H1 (cell line): ENCODE measurements around the gene DDX56. TPM values are rescaled to one million over a fixed set of nuclear protein-coding genes. Genes with fewer than 3 reads are reported as not detected.

ENCODE experiments used
- CTCF ChIA-PET: fragments of 300-600 bp; sonication (Branson Sonifier 250); formaldehyde crosslinking; loops from one replicate; lab custom pipeline; 2021; ENCODE audit not compliant: partially characterized antibody; lab: Charles Lee
- POLR2A ChIA-PET: fragments of 300-600 bp; sonication (Branson Sonifier 250); formaldehyde crosslinking; loops from one replicate; lab custom pipeline; 2021; ENCODE audit warnings: inconsistent platforms; ENCODE audit not compliant: partially characterized antibody; lab: Charles Lee
- DNase-seq, 2 experiments: peaks; one replicate each; pipeline versions ENCODE4 v3.0.0 to v3.0.0-alpha.2; 2010 to 2022; ENCODE audit warnings: low spot score in 2 of 2, low read depth in 1 of 2, mixed read lengths in 1 of 2
- FAIRE-seq: peaks from 2 replicates; lab custom pipeline; 2011; peaks lifted over from hg19 to GRCh38; lab: Jason Lieb, UNC
- H2AFZ ChIP-seq: 2 replicates; pipeline ENCODE4 v1.8.1; 2012; ENCODE audit warnings: low read length, inconsistent platforms
- H2AK5ac ChIP-seq: 2 replicates; pipeline ENCODE4 v1.6.1; 2013; ENCODE audit warnings: low read depth, low read length
- H2BK120ac ChIP-seq: replicated peaks from 2 replicates; pipeline ENCODE3; 2013; ENCODE audit warnings: low read depth, low read length, inconsistent platforms
- H2BK12ac ChIP-seq: 2 replicates; pipeline ENCODE4 v1.6.1; 2013; ENCODE audit warnings: low read depth, low read length
- H2BK15ac ChIP-seq: 2 replicates; pipeline ENCODE4 v1.6.1; 2013; ENCODE audit warnings: low read length
- H2BK20ac ChIP-seq: 2 replicates; pipeline ENCODE4 v1.6.1; 2013; ENCODE audit warnings: low read length
- H2BK5ac ChIP-seq: 2 replicates; pipeline ENCODE4 v1.6.1; 2013; ENCODE audit warnings: low read depth, low read length
- H3K14ac ChIP-seq: 2 replicates; pipeline ENCODE4 v1.6.1; 2013; ENCODE audit warnings: inconsistent platforms; ENCODE audit not compliant: insufficient read length
- H3K18ac ChIP-seq: 2 replicates; pipeline ENCODE4 v1.6.1; 2013; ENCODE audit warnings: low read length; ENCODE audit errors: extremely low read depth
- H3K23ac ChIP-seq: 2 replicates; pipeline ENCODE4 v1.6.1; 2013; ENCODE audit warnings: inconsistent platforms; ENCODE audit not compliant: insufficient read length
- H3K23me2 ChIP-seq: 2 replicates; pipeline ENCODE4 v1.6.1; 2013; ENCODE audit warnings: low read depth, low read length
- H3K27ac ChIP-seq: 2 replicates; pipeline ENCODE4 v1.6.1; 2011; ENCODE audit warnings: low read depth, low read length, inconsistent platforms
- H3K27me3 ChIP-seq, 4 experiments: replicated peaks in 1 of 4; 1 replicate in 1 of 4; 2 replicates in 3 of 4; pipeline versions ENCODE4 v1.6.1 to v1.8.1; 2011 to 2013; ENCODE audit warnings: low read length in 3 of 4, mild to moderate bottlenecking in 3 of 4, inconsistent platforms in 2 of 4, mixed read lengths in 2 of 4, moderate library complexity in 1 of 4; ENCODE audit not compliant: control insufficient read depth in 3 of 4, insufficient read depth in 3 of 4; ENCODE audit errors: extremely low read depth in 1 of 4
- H3K36me3 ChIP-seq, 4 experiments: 2 replicates each; pipeline versions ENCODE4 v1.6.1 to v1.8.1; 2011 to 2013; ENCODE audit warnings: mild to moderate bottlenecking in 4 of 4, low read length in 3 of 4, moderate library complexity in 2 of 4, control low read depth in 1 of 4, inconsistent platforms in 1 of 4; ENCODE audit not compliant: insufficient read depth in 4 of 4, control insufficient read depth in 2 of 4
- H3K4ac ChIP-seq: replicated peaks from 2 replicates; pipeline ENCODE3; 2013; ENCODE audit warnings: low read length, low read depth, mixed read lengths, inconsistent platforms; ENCODE audit not compliant: insufficient read length
- H3K4me1 ChIP-seq, 4 experiments: replicated peaks in 1 of 4; 1 replicate in 1 of 4; 2 replicates in 3 of 4; pipeline versions ENCODE4 v1.6.1 to v1.8.1; 2011 to 2013; ENCODE audit warnings: low read length in 3 of 4, inconsistent platforms in 2 of 4, mixed read lengths in 1 of 4; ENCODE audit not compliant: insufficient read depth in 4 of 4, control insufficient read depth in 3 of 4
- H3K4me2 ChIP-seq, 2 experiments: 2 replicates each; pipeline versions ENCODE4 v1.6.1 to v1.8.1; 2011 to 2013; ENCODE audit warnings: low read depth in 2 of 2, low read length in 2 of 2, control low read depth in 1 of 2, inconsistent platforms in 1 of 2, mild to moderate bottlenecking in 1 of 2; ENCODE audit not compliant: insufficient read depth in 1 of 2
- H3K4me3 ChIP-seq, 4 experiments: fragments of 200-600, 300-600 bp in 1 of 4; sonication (generic), shearing (Covaris generic), sonication (Bioruptor Twin) in 1 of 4; 2 replicates each; pipeline versions ENCODE4 v1.5.1 to v1.8.1; 2011 to 2016; ENCODE audit warnings: low read length in 4 of 4, low read depth in 3 of 4, control low read depth in 2 of 4, inconsistent platforms in 2 of 4, mild to moderate bottlenecking in 2 of 4, mixed read lengths in 1 of 4, moderate library complexity in 1 of 4; ENCODE audit not compliant: insufficient read depth in 2 of 4; ENCODE audit errors: extremely low read depth in 1 of 4
- H3K56ac ChIP-seq: replicated peaks from 2 replicates; pipeline ENCODE3; 2013; ENCODE audit warnings: low read depth, mild to moderate bottlenecking, mixed read lengths, low read length, inconsistent platforms; ENCODE audit not compliant: insufficient read length
- H3K79me1 ChIP-seq: 2 replicates; pipeline ENCODE4 v1.6.1; 2013; ENCODE audit warnings: low read depth, low read length, control low read depth
- H3K79me2 ChIP-seq, 2 experiments: 2 replicates each; pipeline versions ENCODE4 v1.6.1 to v1.8.1; 2012 to 2013; ENCODE audit warnings: low read length in 2 of 2, mild to moderate bottlenecking in 2 of 2, inconsistent platforms in 1 of 2; ENCODE audit not compliant: insufficient read depth in 2 of 2, control insufficient read depth in 1 of 2
- H3K9ac ChIP-seq, 4 experiments: replicated peaks in 1 of 4; 1 replicate in 1 of 4; 2 replicates in 3 of 4; pipeline versions ENCODE4 v1.6.1 to v1.8.1; 2011 to 2013; ENCODE audit warnings: low read depth in 3 of 4, low read length in 3 of 4, control low read depth in 2 of 4, mild to moderate bottlenecking in 2 of 4, moderate library complexity in 2 of 4, inconsistent platforms in 1 of 4; ENCODE audit errors: extremely low read depth in 1 of 4
- H3K9me3 ChIP-seq, 2 experiments: 2 replicates each; pipeline versions ENCODE4 v1.6.1 to v1.8.1; 2012 to 2013; ENCODE audit warnings: mild to moderate bottlenecking in 2 of 2, moderate library complexity in 2 of 2, control low read depth in 1 of 2, inconsistent platforms in 1 of 2, low read depth in 1 of 2, low read length in 1 of 2, mixed read lengths in 1 of 2; ENCODE audit not compliant: insufficient read depth in 2 of 2
- H4K20me1 ChIP-seq, 2 experiments: replicated peaks in 1 of 2; 2 replicates each; pipeline versions ENCODE3 to v1.8.1; 2011 to 2013; ENCODE audit warnings: inconsistent platforms in 2 of 2, low read length in 2 of 2, mild to moderate bottlenecking in 1 of 2; ENCODE audit not compliant: insufficient read depth in 2 of 2, control insufficient read depth in 1 of 2
- H4K5ac ChIP-seq: 2 replicates; pipeline ENCODE4 v1.6.1; 2013; ENCODE audit warnings: low read length, low read depth, mixed read lengths, inconsistent platforms; ENCODE audit not compliant: insufficient read length
- H4K8ac ChIP-seq: 2 replicates; pipeline ENCODE4 v1.8.0; 2013; ENCODE audit warnings: mild to moderate bottlenecking, moderate library complexity, low read length, inconsistent platforms; ENCODE audit not compliant: insufficient read depth; ENCODE audit errors: extremely low read depth
- H4K91ac ChIP-seq: replicated peaks from 2 replicates; pipeline ENCODE3; 2013; ENCODE audit warnings: low read length, mixed read lengths, inconsistent platforms; ENCODE audit not compliant: insufficient read length
- BCL11A ChIP-seq, 2 experiments: IDR thresholded peaks; one replicate each; pipeline ENCODE4 v1.6.1; 2011; ENCODE audit warnings: low read depth in 2 of 2, low read length in 2 of 2, mild to moderate bottlenecking in 2 of 2
- CTBP2 ChIP-seq: IDR thresholded peaks from 2 replicates; pipeline ENCODE4 v1.7.0; 2011; ENCODE audit warnings: borderline replicate concordance, mild to moderate bottlenecking, moderate library complexity, mixed read lengths, low read length; ENCODE audit not compliant: insufficient read depth, insufficient read length
- EP300 ChIP-seq, 2 experiments: IDR thresholded peaks; 1 replicate in 1 of 2; 2 replicates in 1 of 2; pipeline ENCODE4 v1.6.1; 2011 to 2012; ENCODE audit warnings: low read depth in 2 of 2, low read length in 2 of 2, mild to moderate bottlenecking in 2 of 2, borderline replicate concordance in 1 of 2, inconsistent platforms in 1 of 2, moderate library complexity in 1 of 2
- POU5F1 ChIP-seq: IDR thresholded peaks from 2 replicates; pipeline ENCODE4 v1.6.1; 2011; ENCODE audit warnings: low read depth, mild to moderate bottlenecking, low read length, moderate library complexity
- RAD21 ChIP-seq, 2 experiments: IDR thresholded peaks in 1 of 2; conservative IDR thresholded peaks in 1 of 2; 2 replicates each; pipeline ENCODE4 v1.6.1; 2011; ENCODE audit warnings: low read depth in 2 of 2, low read length in 2 of 2, improper control_type of control experiment in 1 of 2, inconsistent platforms in 1 of 2, mild to moderate bottlenecking in 1 of 2, moderate library complexity in 1 of 2
- SAP30 ChIP-seq: fragments of 300-600 bp; sonication (generic); IDR thresholded peaks from 2 replicates; pipeline ENCODE4 v1.7.1; 2012; ENCODE audit warnings: low read length, moderate library complexity, mild to moderate bottlenecking, inconsistent platforms; ENCODE audit not compliant: insufficient read depth, insufficient replicate concordance
- SIN3A ChIP-seq, 2 experiments: IDR thresholded peaks in 1 of 2; conservative IDR thresholded peaks in 1 of 2; 2 replicates each; pipeline ENCODE4 v1.6.1; 2011 to 2012; ENCODE audit warnings: low read length in 2 of 2, improper control_type of control experiment in 1 of 2, low read depth in 1 of 2, mild to moderate bottlenecking in 1 of 2
- SUZ12 ChIP-seq: fragments of 200-600 bp; sonication (generic); IDR thresholded peaks from 2 replicates; pipeline ENCODE4 v1.6.1; 2012; ENCODE audit warnings: mild to moderate bottlenecking, inconsistent platforms, low read length, moderate library complexity, mixed read lengths
- TEAD4 ChIP-seq: IDR thresholded peaks from 2 replicates; pipeline ENCODE4 v1.6.1; 2012; ENCODE audit warnings: low read depth, low read length, inconsistent platforms, mixed read lengths
- WGBS, 2 experiments: shearing (Covaris generic) in 1 of 2; methylation state at CpG; one replicate each; pipeline versions ENCODE4 v1.1.6 to v1.1.7; 2013 to 2015; ENCODE audit warnings: low lambda C conversion rate in 2 of 2, mixed read lengths in 2 of 2, inconsistent platforms in 1 of 2, low coverage in 1 of 2, missing lambda C conversion rate in 1 of 2; ENCODE audit not compliant: insufficient replicate concordance in 2 of 2, insufficient coverage in 1 of 2, insufficient read length in 1 of 2; ENCODE audit errors: extremely low coverage in 1 of 2, missing lambda C conversion rate in 1 of 2; 5-methylcytosine and 5-hydroxymethylcytosine counted together
- polyA plus RNA-seq, 7 experiments: library from polyadenylated mRNA; depleted of rRNA in 3 of 7; stranded (reverse) in 5 of 7; unstranded in 2 of 7; fragments of >200 nt in 5 of 7; fragments of 200-250 nt in 2 of 7; gene quantifications; 1 replicate in 5 of 7; 2 replicates in 1 of 7; 4 replicates in 1 of 7; pipeline versions ENCODE4 v1.2.1 to v1.2.3, GENCODE V29; 2011 to 2013; ENCODE audit warnings: missing spikeins in 2 of 7, mixed read lengths in 2 of 7
- total RNA-seq: library from RNA; stranded (reverse); fragmentation: NEBNext Ultra II Directional; extraction: Animal tissue kit (Norgen Biotek cat#: 25700); gene quantifications from 2 replicates; pipeline ENCODE4 v1.2.1, GENCODE V29; 2021

The DDX56 gene
- total and polyA plus RNA-seq, 2 of the 8 experiments (the other 6 are each of a cell fraction or from before 2014, with no cell fraction given) = 56.9 to 81.6 TPM

DNA sequence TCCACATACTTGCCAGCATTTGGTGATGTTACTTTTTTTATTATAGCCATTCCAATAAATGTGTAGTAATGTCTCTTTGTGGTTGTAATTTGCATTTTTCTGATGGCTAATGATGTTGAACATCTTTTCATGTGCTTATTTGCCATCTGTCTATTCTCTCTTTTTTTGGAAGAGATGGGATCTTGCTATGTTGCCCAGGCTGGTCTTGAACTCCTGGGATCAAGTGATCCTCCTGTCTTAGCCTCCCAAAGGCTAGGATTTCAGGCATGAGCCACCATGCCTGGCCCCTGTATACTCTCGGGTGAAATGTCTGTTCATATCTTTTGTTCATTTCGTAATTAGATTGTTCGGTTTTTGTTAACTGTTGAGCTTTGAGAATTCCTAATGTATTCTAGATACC lies 36.1 kb upstream of the DDX56 start:
- H4K91ac ChIP-seq = no peak overlapping the region
- no peak overlapping the region for H2BK5ac ChIP-seq
- H3K4ac ChIP-seq = no peak overlapping the region
- H3K36me3 ChIP-seq = no peaks in the 10 kb centered on the region
- H2BK15ac ChIP-seq = no peak overlapping the region
- H3K27ac ChIP-seq = no peak overlapping the region
- no peak overlapping the region for H3K4me2 ChIP-seq
- peaks cover 0 to 7% (median 1%) of the 10 kb centered on the region in 4 experiments; a peak in 2 of 7 replicates for H3K4me1 ChIP-seq
- H3K4me3 ChIP-seq = no peak overlapping the region
- ChIA-PET POLR2A (interaction anchor here (0.7 to 1.4 kb wide), 2 partner anchors 21 to 37 kb away, joined by 3 to 5 read pairs; no protein-coding TSS in a partner anchor), CTCF (no interaction called here)
- no peak overlapping the region for H2AFZ ChIP-seq
- WGBS, 2 experiments = 100% methylated on average over 3 of the region's 3 CpGs; no CpG with 5 or more reads in 1 of the 2 experiments
- FAIRE-seq = no peak
- H4K5ac ChIP-seq = no peak overlapping the region
- no peak overlapping the region for H3K9ac ChIP-seq
- H3K56ac ChIP-seq = no peak overlapping the region
- H3K14ac ChIP-seq = no peak overlapping the region
- no peak overlapping the region for H4K8ac ChIP-seq
- H4K20me1 ChIP-seq = peaks cover 0 to 6% of the 10 kb centered on the region in 2 experiments
- H3K79me1 ChIP-seq = no peaks in the 10 kb centered on the region; the same call in 1 of the 2 replicates
- DNase-seq = no peak
- no peak overlapping the region for H2BK20ac ChIP-seq
- no peak overlapping the region for H3K18ac ChIP-seq
- no peak overlapping the region for H2BK12ac ChIP-seq
- H3K79me2 ChIP-seq = peaks cover 6 to 73% of the 10 kb centered on the region in 2 experiments
- no peak overlapping the region for H3K23ac ChIP-seq
- no peaks in the 10 kb centered on the region for H3K27me3 ChIP-seq
- no peak for TF ChIP-seq RAD21 (IDR thresholded peaks at IDR 0.05 in 1 of 2, conservative IDR thresholded peaks at IDR 0.05 in 1 of 2; ENCODE audit: low read depth in 2 of 2, low read length in 2 of 2)
- TF ChIP-seq SAP30 = no peak
- no peak for TF ChIP-seq CTBP2
- no peak for TF ChIP-seq EP300 (IDR thresholded peaks at IDR 0.05; ENCODE audit: borderline replicate concordance in 1 of 2, low read depth in 2 of 2, low read length in 2 of 2)
- TF ChIP-seq SIN3A (conservative IDR thresholded peaks at IDR 0.05 in 1 of 2, IDR thresholded peaks at IDR 0.05 in 1 of 2; ENCODE audit: low read depth in 1 of 2, low read length in 2 of 2) = no peak
- no peak for TF ChIP-seq SUZ12
- TF ChIP-seq TEAD4 = no peak
- TF ChIP-seq POU5F1 = no peak
- no peak for TF ChIP-seq BCL11A (IDR thresholded peaks at IDR 0.05; ENCODE audit: low read depth in 2 of 2, low read length in 2 of 2)
- H3K23me2 ChIP-seq = peaks cover 7% of the 10 kb centered on the region
- no peaks in the 10 kb centered on the region for H3K9me3 ChIP-seq
- H2BK120ac ChIP-seq = no peak overlapping the region
- H2AK5ac ChIP-seq = no peak overlapping the region
